Ishikawa (cell line): Measurements from ENCODE around the gene GRID2.

Experiments used
- CEBPB ChIP-seq: IDR thresholded peaks from 2 replicates; pipeline ENCODE4 v1.6.1; 2012
- CREB1 ChIP-seq: IDR thresholded peaks from 2 replicates; pipeline ENCODE4 v1.6.1; 2012; ENCODE audit warnings: low read depth
- EGR1 ChIP-seq: IDR thresholded peaks from 2 replicates; pipeline ENCODE4 v1.6.1; 2012
- EP300 ChIP-seq: IDR thresholded peaks from 2 replicates; pipeline ENCODE4 v1.6.1; 2012; ENCODE audit warnings: borderline replicate concordance
- FOXM1 ChIP-seq: IDR thresholded peaks from 2 replicates; pipeline ENCODE4 v1.6.1; 2012; ENCODE audit warnings: low read depth, borderline replicate concordance
- NFIC ChIP-seq: IDR thresholded peaks from 2 replicates; pipeline ENCODE4 v1.6.1; 2012
- RAD21 ChIP-seq: IDR thresholded peaks from 2 replicates; pipeline ENCODE4 v1.6.1; 2012; ENCODE audit warnings: low read depth
- TAF1 ChIP-seq: IDR thresholded peaks from 2 replicates; pipeline ENCODE4 v1.6.1; 2012; ENCODE audit warnings: low read depth, mild to moderate bottlenecking
- TCF12 ChIP-seq: IDR thresholded peaks from 2 replicates; pipeline ENCODE4 v1.6.1; 2012; ENCODE audit warnings: low read depth
- TEAD4 ChIP-seq: IDR thresholded peaks from 2 replicates; pipeline ENCODE4 v1.6.1; 2012
- USF1 ChIP-seq: IDR thresholded peaks from 2 replicates; pipeline ENCODE4 v1.6.1; 2012
- YY1 ChIP-seq: IDR thresholded peaks from 2 replicates; pipeline ENCODE4 v1.6.1; 2012; ENCODE audit warnings: low read depth
- ZBTB7A ChIP-seq: IDR thresholded peaks from 2 replicates; pipeline ENCODE4 v1.6.1; 2012; ENCODE audit warnings: low read depth
- TF ChIP-seq, protein P1 (sequence below): IDR thresholded peaks from 2 replicates; pipeline ENCODE4 v1.6.1; 2012
- TF ChIP-seq, protein P2 (sequence below): IDR thresholded peaks from 2 replicates; pipeline ENCODE4 v1.6.1; 2012; ENCODE audit warnings: low read depth, mild to moderate bottlenecking

The GRID2 gene

GRCh38 chr4:93169966-93170365 is 866.2 kb downstream of the GRID2 start:
- TF ChIP-seq USF1 (no peak), EGR1 (no peak), FOXM1 (no peak), TAF1 (no peak), EP300 (no peak), YY1 (no peak), NFIC (no peak), TCF12 (no peak), CREB1 (no peak), TEAD4 (no peak), ZBTB7A (no peak), CEBPB (no peak)
- TF ChIP-seq, protein P1, sequence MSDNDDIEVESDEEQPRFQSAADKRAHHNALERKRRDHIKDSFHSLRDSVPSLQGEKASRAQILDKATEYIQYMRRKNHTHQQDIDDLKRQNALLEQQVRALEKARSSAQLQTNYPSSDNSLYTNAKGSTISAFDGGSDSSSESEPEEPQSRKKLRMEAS = no peak
- TF ChIP-seq, protein P2, sequence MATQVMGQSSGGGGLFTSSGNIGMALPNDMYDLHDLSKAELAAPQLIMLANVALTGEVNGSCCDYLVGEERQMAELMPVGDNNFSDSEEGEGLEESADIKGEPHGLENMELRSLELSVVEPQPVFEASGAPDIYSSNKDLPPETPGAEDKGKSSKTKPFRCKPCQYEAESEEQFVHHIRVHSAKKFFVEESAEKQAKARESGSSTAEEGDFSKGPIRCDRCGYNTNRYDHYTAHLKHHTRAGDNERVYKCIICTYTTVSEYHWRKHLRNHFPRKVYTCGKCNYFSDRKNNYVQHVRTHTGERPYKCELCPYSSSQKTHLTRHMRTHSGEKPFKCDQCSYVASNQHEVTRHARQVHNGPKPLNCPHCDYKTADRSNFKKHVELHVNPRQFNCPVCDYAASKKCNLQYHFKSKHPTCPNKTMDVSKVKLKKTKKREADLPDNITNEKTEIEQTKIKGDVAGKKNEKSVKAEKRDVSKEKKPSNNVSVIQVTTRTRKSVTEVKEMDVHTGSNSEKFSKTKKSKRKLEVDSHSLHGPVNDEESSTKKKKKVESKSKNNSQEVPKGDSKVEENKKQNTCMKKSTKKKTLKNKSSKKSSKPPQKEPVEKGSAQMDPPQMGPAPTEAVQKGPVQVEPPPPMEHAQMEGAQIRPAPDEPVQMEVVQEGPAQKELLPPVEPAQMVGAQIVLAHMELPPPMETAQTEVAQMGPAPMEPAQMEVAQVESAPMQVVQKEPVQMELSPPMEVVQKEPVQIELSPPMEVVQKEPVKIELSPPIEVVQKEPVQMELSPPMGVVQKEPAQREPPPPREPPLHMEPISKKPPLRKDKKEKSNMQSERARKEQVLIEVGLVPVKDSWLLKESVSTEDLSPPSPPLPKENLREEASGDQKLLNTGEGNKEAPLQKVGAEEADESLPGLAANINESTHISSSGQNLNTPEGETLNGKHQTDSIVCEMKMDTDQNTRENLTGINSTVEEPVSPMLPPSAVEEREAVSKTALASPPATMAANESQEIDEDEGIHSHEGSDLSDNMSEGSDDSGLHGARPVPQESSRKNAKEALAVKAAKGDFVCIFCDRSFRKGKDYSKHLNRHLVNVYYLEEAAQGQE = no peak

- TF ChIP-seq EP300 (no peak), CEBPB (no peak), NFIC (no peak), FOXM1 (no peak), TEAD4 (no peak), EGR1 (no peak), RAD21 (no peak), TCF12 (no peak)
These were observed 870.8 kb downstream of the GRID2 start for GRCh38 chr4:93174598-93174997.

DNA sequence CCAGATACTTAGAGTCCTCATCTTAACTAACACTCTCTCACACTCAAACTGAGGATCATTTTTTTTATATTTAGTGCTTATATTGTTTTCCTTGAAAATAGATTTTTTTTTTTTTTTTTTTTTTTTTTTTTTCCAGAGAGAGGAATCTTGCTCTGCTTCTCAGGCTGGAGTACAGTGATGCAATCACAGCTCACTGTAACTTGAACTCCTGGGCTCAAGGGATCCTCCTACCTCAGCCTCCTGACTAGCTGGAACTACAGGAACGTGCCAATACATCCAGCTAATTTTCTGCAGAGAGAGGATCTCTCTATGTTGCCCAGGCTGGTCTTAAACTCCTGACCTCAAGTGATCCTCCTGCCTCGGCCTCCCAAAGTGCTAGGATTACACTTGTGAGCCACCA is 874.5 kb downstream of the GRID2 start:
- TF ChIP-seq, protein P2 = no peak
- TF ChIP-seq ZBTB7A (no peak), CEBPB (0 out of 2 replicates have a peak, but pooled peaks have one; percentile 60)

GRCh38 chr4:93179044-93179443 is 875.3 kb downstream of the GRID2 start:
- TF ChIP-seq, protein P1 = no peak

DNA sequence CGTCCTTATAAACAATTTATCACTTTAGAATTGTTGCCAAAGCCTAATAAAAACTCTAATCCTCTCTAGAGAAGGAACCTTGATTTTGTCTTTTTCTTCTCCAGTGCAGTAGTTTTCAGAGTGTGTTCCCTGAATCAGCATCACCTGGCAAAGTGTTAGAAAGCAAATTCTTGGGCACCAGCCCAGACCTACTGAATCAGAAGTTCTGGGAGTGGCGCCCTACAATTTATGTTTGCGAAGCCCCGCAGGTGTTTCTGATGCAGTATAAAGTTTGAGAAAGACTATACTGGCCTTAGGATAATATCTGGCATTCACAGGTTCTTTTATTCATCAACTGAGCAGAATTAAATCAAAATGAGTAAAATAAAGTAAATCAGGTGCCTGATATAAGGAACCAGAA is 879.0 kb downstream of the GRID2 start:
- TF ChIP-seq TCF12 (peak; percentile 75), USF1 (no peak), NFIC (peak; percentile 80), TEAD4 (peak; percentile 78), CEBPB (no peak), EP300 (peak; percentile 43; the same call in 1 of the 2 replicates), EGR1 (no peak), CREB1 (no peak)
- TF ChIP-seq, protein P1 = no peak
- TF ChIP-seq, protein P2 = no peak
